K562 (cell line): ENCODE measurements around the gene DISC1. TPM values are rescaled to one million over a fixed set of nuclear protein-coding genes. Genes with fewer than 3 reads are reported as not detected.
A peak's percentile ranks its signal among the peaks of the same experiment; 100 is the strongest.

Experiments
- ATAC-seq: fragments of 200-7000 bp; cut with Tn5 transposase; 3 replicates; pipeline ENCODE4 v1.9.1; 2020; ENCODE audit warnings: moderate library complexity
- BruUV-seq: library from RNA; stranded (reverse); fragments of 400-500 nt; replicated peaks from 2 replicates; lab custom pipeline; 2021; lab: Mats Ljungman, UMichigan
- CTCF ChIA-PET: fragments of 300-600 bp; formaldehyde crosslinking; extraction: SDS; loops from one replicate; lab custom pipeline; 2021; ENCODE audit warnings: low intra/inter-chr PET ratio; lab: Yijun Ruan, JAX
- POLR2A ChIA-PET: fragments of 300-600, 350-650 bp; sonication (Branson Sonifier 250); formaldehyde crosslinking; extraction: SDS; loops from one replicate; lab custom pipeline; 2021; ENCODE audit warnings: antibody characterized with exemption, inconsistent platforms; lab: Yijun Ruan, JAX
- DNase-seq, 4 experiments: peaks; one replicate each; pipeline versions ENCODE4 v3.0.0 to v3.0.0-alpha.2; 2011 to 2018; ENCODE audit warnings: low spot score in 3 of 4, mixed read lengths in 3 of 4; ENCODE audit errors: extremely low read depth in 1 of 4
- FAIRE-seq: peaks from 2 replicates; lab custom pipeline; 2011; peaks lifted over from hg19 to GRCh38; lab: Jason Lieb, UNC
- H2AFZ ChIP-seq: 2 replicates; pipeline ENCODE4 v1.6.0; 2011; ENCODE audit warnings: low read depth, low read length, control low read depth, inconsistent platforms
- H3K27ac ChIP-seq: fragments of 200-600 bp; 3 replicates; pipeline ENCODE4 v1.8.0; 2011; ENCODE audit warnings: low read depth, mild to moderate bottlenecking, control low read depth, inconsistent platforms, low read length, moderate library complexity, mixed read lengths; ENCODE audit errors: extremely low read depth
- H3K27me3 ChIP-seq, 2 experiments: fragments of 300-600 bp in 1 of 2; 2 replicates in 1 of 2; 3 replicates in 1 of 2; pipeline versions ENCODE4 v1.6.0 to v1.8.0; 2011; ENCODE audit warnings: inconsistent platforms in 2 of 2, low read length in 2 of 2, mild to moderate bottlenecking in 1 of 2, mixed read lengths in 1 of 2, moderate library complexity in 1 of 2; ENCODE audit not compliant: control insufficient read depth in 2 of 2, insufficient read depth in 2 of 2
- H3K36me3 ChIP-seq: fragments of 300-600 bp; 3 replicates; pipeline ENCODE4 v1.8.0; 2011; ENCODE audit warnings: mild to moderate bottlenecking, low read length, inconsistent platforms; ENCODE audit not compliant: control insufficient read depth, insufficient read depth
- H3K4me1 ChIP-seq, 2 experiments: fragments of 200-600 bp in 1 of 2; replicated peaks in 1 of 2; 2 replicates in 1 of 2; 3 replicates in 1 of 2; pipeline versions ENCODE4 v1.5.1 to v1.8.0; 2011; ENCODE audit warnings: inconsistent platforms in 2 of 2, low read length in 2 of 2, mild to moderate bottlenecking in 1 of 2, mixed read lengths in 1 of 2, moderate library complexity in 1 of 2; ENCODE audit not compliant: control insufficient read depth in 2 of 2, insufficient read depth in 2 of 2
- H3K4me2 ChIP-seq: 2 replicates; pipeline ENCODE4 v1.6.1; 2011; ENCODE audit warnings: low read length, control low read depth, inconsistent platforms, mixed read lengths; ENCODE audit not compliant: insufficient read depth
- H3K4me3 ChIP-seq: fragments of 200-600 bp; sonication (generic), shearing (Covaris generic); 2 replicates; pipeline ENCODE4 v1.5.1; 2016; ENCODE audit warnings: control low read depth, inconsistent platforms
- H3K79me2 ChIP-seq: fragments of 200-600 bp; 3 replicates; pipeline ENCODE4 v1.8.0; 2011; ENCODE audit warnings: low read length, inconsistent platforms; ENCODE audit not compliant: control insufficient read depth, insufficient read depth
- H3K9ac ChIP-seq, 2 experiments: 2 replicates each; pipeline versions ENCODE4 v1.6.0 to v1.6.1; 2011; ENCODE audit warnings: low read depth in 2 of 2, low read length in 2 of 2, control low read depth in 1 of 2, inconsistent platforms in 1 of 2, mild to moderate bottlenecking in 1 of 2, mixed read lengths in 1 of 2; ENCODE audit not compliant: insufficient read depth in 1 of 2
- H3K9me1 ChIP-seq: one replicate; pipeline ENCODE4 v1.6.0; 2011; ENCODE audit warnings: inconsistent platforms, mild to moderate bottlenecking, low read length, moderate library complexity; ENCODE audit not compliant: control insufficient read depth, insufficient read depth
- H3K9me3 ChIP-seq: replicated peaks from 2 replicates; pipeline ENCODE4 v1.5.1; 2011; ENCODE audit warnings: low read depth, low read length, inconsistent platforms; ENCODE audit not compliant: control insufficient read depth, insufficient read depth
- H4K20me1 ChIP-seq: replicated peaks from 2 replicates; pipeline ENCODE4 v1.6.1; 2011; ENCODE audit warnings: low read length, inconsistent platforms, mixed read lengths; ENCODE audit not compliant: control insufficient read depth, insufficient read depth
- PPARD ChIP-seq: fragments of 250-450 bp; sonication (Bioruptor Pico); IDR thresholded peaks from 2 replicates; pipeline ENCODE4 v1.8.0; 2022; ENCODE audit warnings: inconsistent platforms, mild to moderate bottlenecking, moderate library complexity
- RAD51 ChIP-seq: fragments of 450-650 bp; IDR thresholded peaks from 2 replicates; pipeline ENCODE4 v1.7.1; 2016; ENCODE audit warnings: low read depth, mild to moderate bottlenecking, borderline replicate concordance
- ZNF174 ChIP-seq: fragments of 250-450 bp; sonication (Bioruptor Pico); IDR thresholded peaks from 2 replicates; pipeline ENCODE4 v1.4.0; 2020; ENCODE audit warnings: mild to moderate bottlenecking
- WGBS: fragments of 100-300 bp; shearing (Covaris generic); methylation state at CpG from one replicate; pipeline ENCODE4 v1.1.6; 2016; ENCODE audit warnings: low coverage, mixed read lengths; ENCODE audit not compliant: insufficient coverage; ENCODE audit errors: missing lambda C conversion rate; 5-methylcytosine and 5-hydroxymethylcytosine counted together
- in situ Hi-C: fragments of 300-500 bp; cut with MboI; formaldehyde crosslinking; loops from 4 replicates; pipeline ENCODE4 v1.15.0; 2018; ENCODE audit warnings: inconsistent platforms, mixed read lengths
- intact Hi-C: fragments of 100-400 bp; cut with micrococcal nuclease; formaldehyde crosslinking; loops from 2 replicates; pipeline ENCODE4 v1.14.2; 2022
- polyA plus RNA-seq, 8 experiments: library from polyadenylated mRNA; depleted of rRNA in 4 of 8; stranded (reverse) in 5 of 8; unstranded in 3 of 8; fragments of >200 nt; fragmentation: Nextera tagmentation in 2 of 8; fragmentation: Illumina TruSeq in 1 of 8; extraction: Ambion mirVana in 2 of 8; extraction: Trizol in 1 of 8; gene quantifications; 2 replicates each; pipeline versions ENCODE4 v1.2.1 to v1.2.3, GENCODE V29; 2011 to 2014; ENCODE audit warnings: inconsistent platforms in 1 of 8, missing spikeins in 1 of 8
- total RNA-seq, 7 experiments: library from RNA; depleted of rRNA in 6 of 7; stranded (reverse); fragments of >200 nt in 6 of 7; fragmentation: Illumina TruSeq in 2 of 7; extraction: Trizol in 2 of 7; gene quantifications; 2 replicates each; pipeline versions ENCODE4 v1.2.1 to v1.2.3, GENCODE V29; 2011 to 2021; ENCODE audit warnings: low replicate concordance in 1 of 7
- TF ChIP-seq, protein P1 (sequence below): fragments of 450-650 bp; formaldehyde crosslinking; IDR thresholded peaks from 2 replicates; pipeline ENCODE4 v1.4.0; 2020; ENCODE audit warnings: mild to moderate bottlenecking, mixed read lengths

DISC1 gene
- total and polyA plus RNA-seq, 9 of the 15 experiments (the other 6 are each of a cell fraction or from before 2014, with no cell fraction given), result 0.01 to 0.11 (median 0.08) TPM; not detected in 1

DNA sequence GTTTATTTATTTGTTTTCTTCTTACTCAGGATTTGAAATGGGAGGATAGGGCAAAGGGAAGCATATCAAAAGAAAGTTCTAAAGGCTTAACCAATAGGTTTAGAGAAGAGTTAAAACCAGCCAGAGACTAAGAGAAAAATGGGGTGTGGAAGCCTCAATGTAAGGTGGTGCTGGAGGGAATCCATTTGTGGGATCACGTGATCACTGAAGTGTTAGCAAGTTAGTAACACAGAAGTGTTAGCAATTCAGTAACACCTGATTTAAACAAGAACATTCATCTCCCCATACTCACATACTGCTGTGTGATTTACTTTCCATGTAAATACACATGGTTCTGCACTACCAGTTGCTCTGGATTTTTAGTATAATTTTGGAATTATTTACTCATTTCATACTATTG lies 451.2 kb downstream of the DISC1 start:
- no TSS peak for BruUV-seq
- DNase-seq (no peak), ATAC-seq (no peak), FAIRE-seq (no peak)
- Histone ChIP-seq H3K4me2 (no peak overlapping the region), H3K9me3 (no peaks in the 10 kb centered on the region), H3K27me3 (no peaks in the 10 kb centered on the region), H3K79me2 (no peaks in the 10 kb centered on the region), H3K9me1 (no peaks in the 10 kb centered on the region), H3K4me1 (no peaks in the 10 kb centered on the region), H3K36me3 (no peaks in the 10 kb centered on the region), H4K20me1 (no peaks in the 10 kb centered on the region), H3K4me3 (no peak overlapping the region), H3K9ac (no peak overlapping the region), H2AFZ (no peak overlapping the region), H3K27ac (no peak overlapping the region)
- CTCF ChIA-PET, result no interaction called here
- WGBS, result 0% methylated on average over 1 of the region's 1 CpG
- TF ChIP-seq RAD51, result peak; percentile 56; the same call in 1 of the 2 replicates
- TF ChIP-seq, protein P1, sequence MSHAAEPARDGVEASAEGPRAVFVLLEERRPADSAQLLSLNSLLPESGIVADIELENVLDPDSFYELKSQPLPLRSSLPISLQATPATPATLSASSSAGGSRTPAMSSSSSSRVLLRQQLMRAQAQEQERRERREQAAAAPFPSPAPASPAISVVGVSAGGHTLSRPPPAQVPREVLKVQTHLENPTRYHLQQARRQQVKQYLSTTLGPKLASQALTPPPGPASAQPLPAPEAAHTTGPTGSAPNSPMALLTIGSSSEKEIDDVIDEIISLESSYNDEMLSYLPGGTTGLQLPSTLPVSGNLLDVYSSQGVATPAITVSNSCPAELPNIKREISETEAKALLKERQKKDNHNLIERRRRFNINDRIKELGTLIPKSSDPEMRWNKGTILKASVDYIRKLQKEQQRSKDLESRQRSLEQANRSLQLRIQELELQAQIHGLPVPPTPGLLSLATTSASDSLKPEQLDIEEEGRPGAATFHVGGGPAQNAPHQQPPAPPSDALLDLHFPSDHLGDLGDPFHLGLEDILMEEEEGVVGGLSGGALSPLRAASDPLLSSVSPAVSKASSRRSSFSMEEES (CRISPR knock-in tag), result peak; percentile 94
- no peak for TF ChIP-seq PPARD (CRISPR knock-in tag)
- no peak for TF ChIP-seq ZNF174 (CRISPR knock-in tag)
- in situ Hi-C loops, result no loop called here
- intact Hi-C loops, result no loop called here
- POLR2A ChIA-PET, result no interaction called here
